Measurements from ENCODE around the gene ABTB1.

DNA sequence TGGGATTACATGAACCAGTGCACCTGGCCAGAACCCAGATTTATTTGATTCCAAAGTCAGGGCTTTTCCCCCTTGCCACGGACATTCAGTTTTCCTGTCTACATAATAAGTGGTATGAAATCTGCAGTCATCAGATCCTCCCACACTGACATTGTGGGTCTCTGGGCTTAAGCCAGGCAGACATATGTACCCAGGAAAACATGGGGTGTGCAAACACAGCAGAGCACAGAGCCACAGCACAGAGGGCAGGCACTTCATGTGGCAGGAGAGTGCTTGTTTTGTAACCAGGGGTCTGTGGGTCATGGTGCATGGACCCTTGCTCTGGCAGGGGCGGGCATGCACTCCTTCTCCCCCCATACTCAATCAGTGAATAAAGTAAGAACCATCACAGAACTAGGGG lies 6.1 kb upstream of the ABTB1 start:
- TF ChIP-seq, protein P1, sequence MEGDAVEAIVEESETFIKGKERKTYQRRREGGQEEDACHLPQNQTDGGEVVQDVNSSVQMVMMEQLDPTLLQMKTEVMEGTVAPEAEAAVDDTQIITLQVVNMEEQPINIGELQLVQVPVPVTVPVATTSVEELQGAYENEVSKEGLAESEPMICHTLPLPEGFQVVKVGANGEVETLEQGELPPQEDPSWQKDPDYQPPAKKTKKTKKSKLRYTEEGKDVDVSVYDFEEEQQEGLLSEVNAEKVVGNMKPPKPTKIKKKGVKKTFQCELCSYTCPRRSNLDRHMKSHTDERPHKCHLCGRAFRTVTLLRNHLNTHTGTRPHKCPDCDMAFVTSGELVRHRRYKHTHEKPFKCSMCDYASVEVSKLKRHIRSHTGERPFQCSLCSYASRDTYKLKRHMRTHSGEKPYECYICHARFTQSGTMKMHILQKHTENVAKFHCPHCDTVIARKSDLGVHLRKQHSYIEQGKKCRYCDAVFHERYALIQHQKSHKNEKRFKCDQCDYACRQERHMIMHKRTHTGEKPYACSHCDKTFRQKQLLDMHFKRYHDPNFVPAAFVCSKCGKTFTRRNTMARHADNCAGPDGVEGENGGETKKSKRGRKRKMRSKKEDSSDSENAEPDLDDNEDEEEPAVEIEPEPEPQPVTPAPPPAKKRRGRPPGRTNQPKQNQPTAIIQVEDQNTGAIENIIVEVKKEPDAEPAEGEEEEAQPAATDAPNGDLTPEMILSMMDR (IDR thresholded peaks at IDR 0.05), result no peak
- no peak for TF ChIP-seq POLR2A (IDR thresholded peaks at IDR 0.05)
